Measurements from ENCODE around the gene MYH3. TPM values are rescaled to one million over a fixed set of nuclear protein-coding genes. Genes with fewer than 3 reads are reported as not detected.

Gene MYH3
- polyA plus RNA-seq (0.67 to 0.83 TPM (median 0.76 TPM) in 3 replicates), polyA minus RNA-seq (0.82 to 4.2 TPM in 2 of 3 replicates, not detected in the other)
- polyA plus RNA-seq (2011; ENCODE audit: low read depth): 2.8 TPM
- polyA plus RNA-seq (2011; cell fraction: cytosol; rRNA removed): 0.21 and 0.43 TPM in 2 replicates
- polyA plus RNA-seq (2011; cell fraction: nucleus; rRNA removed): 4.9 and 5.4 TPM in 2 replicates
- 0.90 and 1.1 TPM in 2 replicates for polyA plus RNA-seq (2012; ENCODE audit: low replicate concordance)
- polyA minus RNA-seq (2011; cell fraction: cytosol; rRNA and poly(A)+ RNA removed): not detected
- polyA minus RNA-seq (2011; cell fraction: nucleus; rRNA and poly(A)+ RNA removed): 0.32 and 0.85 TPM in 2 replicates

GRCh38 chr17:10657148-10657547 lies at the start of gene MYH3:
Gene MYH3, minus strand, starts transcription at chr17:10657309. Its CDS starts 2,245 bp downstream, at chr17:10655064.
- FAIRE-seq (no peak), DNase-seq (ENCODE audit: low read depth, low spot score) (no peak)
- H3K9me1 ChIP-seq (ENCODE audit: control insufficient read depth, extremely low read depth, insufficient read depth, low read length): no peaks in the 10 kb centered on the region
- no peak within 1 kb of the TSS for H3K9ac ChIP-seq (ENCODE audit: control insufficient read depth, extremely low read depth, insufficient read depth, low read length)
- dilution Hi-C loops (cut with MboI; ENCODE audit: extremely low pct_ligation_motif_present, low sequenced_read_pairs): no loop called here
- H4K20me1 ChIP-seq (ENCODE audit: control insufficient read depth, extremely low read depth, insufficient read depth, low read length): no peaks in the 10 kb centered on the region
- no peaks in the 10 kb centered on the region for H3K27me3 ChIP-seq (ENCODE audit: control insufficient read depth, extremely low read depth, insufficient read depth, low read length)
- H3K79me2 ChIP-seq (ENCODE audit: control insufficient read depth, insufficient read depth, low read length): no peaks in the 10 kb centered on the region
- no peaks in the 10 kb centered on the region for H3K9me3 ChIP-seq (ENCODE audit: control insufficient read depth, low read depth, low read length)
- no peak within 1 kb of the TSS for H3K4me2 ChIP-seq (ENCODE audit: control insufficient read depth, extremely low read depth, insufficient read depth, low read depth, low read length)
- H3K36me3 ChIP-seq (ENCODE audit: control insufficient read depth in 2 of 2, extremely low read depth in 1 of 2, insufficient read depth in 2 of 2, low read length in 2 of 2): no peaks in the 10 kb centered on the region
- no peak within 1 kb of the TSS for H3K27ac ChIP-seq (ENCODE audit: control insufficient read depth, insufficient read depth, low read length)
- TF ChIP-seq EZH2 (IDR thresholded peaks at IDR 0.05; ENCODE audit: low read length): no peak
- TF ChIP-seq CTCF (optimal IDR thresholded peaks at IDR 0.05 in 1 of 3, IDR thresholded peaks at IDR 0.05 in 1 of 3, conservative IDR thresholded peaks at IDR 0.05 in 1 of 3; ENCODE audit: extremely low read depth in 1 of 3, insufficient read depth in 2 of 3, low read length in 3 of 3): no peak
- no peaks in the 10 kb centered on the region for H3K4me1 ChIP-seq (ENCODE audit: control insufficient read depth, extremely low read depth, insufficient read depth, low read length)
- H3K4me3 ChIP-seq (ENCODE audit: control insufficient read depth in 2 of 3, extremely low read depth in 1 of 3, insufficient read depth in 2 of 3, low read depth in 1 of 3, low read length in 3 of 3): no peak within 1 kb of the TSS
- no peak within 1 kb of the TSS for H2AFZ ChIP-seq (ENCODE audit: control insufficient read depth, low read length)

GRCh38 chr17:10705727-10706126 lies 48.6 kb upstream of the MYH3 start:
- dilution Hi-C loops (cut with MboI; ENCODE audit: extremely low pct_ligation_motif_present, low sequenced_read_pairs): no loop called here
- H3K4me3 ChIP-seq (ENCODE audit: control insufficient read depth in 2 of 3, extremely low read depth in 1 of 3, insufficient read depth in 2 of 3, low read depth in 1 of 3, low read length in 3 of 3): no peak overlapping the region
- H4K20me1 ChIP-seq (ENCODE audit: control insufficient read depth, extremely low read depth, insufficient read depth, low read length): no peaks in the 10 kb centered on the region
- H3K9me3 ChIP-seq (ENCODE audit: control insufficient read depth, low read depth, low read length): no peaks in the 10 kb centered on the region
- H3K4me2 ChIP-seq (ENCODE audit: control insufficient read depth, extremely low read depth, insufficient read depth, low read depth, low read length): no peak overlapping the region
- H3K79me2 ChIP-seq (ENCODE audit: control insufficient read depth, insufficient read depth, low read length): peaks cover 17% of the 10 kb centered on the region
- FAIRE-seq (no peak), DNase-seq (ENCODE audit: low read depth, low spot score) (no peak)
- H3K9me1 ChIP-seq (ENCODE audit: control insufficient read depth, extremely low read depth, insufficient read depth, low read length): no peaks in the 10 kb centered on the region
- H3K4me1 ChIP-seq (ENCODE audit: control insufficient read depth, extremely low read depth, insufficient read depth, low read length): peaks cover 6% of the 10 kb centered on the region
- TF ChIP-seq CTCF (optimal IDR thresholded peaks at IDR 0.05 in 1 of 3, IDR thresholded peaks at IDR 0.05 in 1 of 3, conservative IDR thresholded peaks at IDR 0.05 in 1 of 3; ENCODE audit: extremely low read depth in 1 of 3, insufficient read depth in 2 of 3, low read length in 3 of 3): no peak
- TF ChIP-seq EZH2 (IDR thresholded peaks at IDR 0.05; ENCODE audit: low read length): no peak
- H3K9ac ChIP-seq (ENCODE audit: control insufficient read depth, extremely low read depth, insufficient read depth, low read length): no peak overlapping the region
- H3K27me3 ChIP-seq (ENCODE audit: control insufficient read depth, extremely low read depth, insufficient read depth, low read length): no peaks in the 10 kb centered on the region
- peaks cover 13 to 15% of the 10 kb centered on the region in 2 experiments for H3K36me3 ChIP-seq (ENCODE audit: control insufficient read depth in 2 of 2, extremely low read depth in 1 of 2, insufficient read depth in 2 of 2, low read length in 2 of 2)
- no peak overlapping the region for H2AFZ ChIP-seq (ENCODE audit: control insufficient read depth, low read length)
- no peak overlapping the region for H3K27ac ChIP-seq (ENCODE audit: control insufficient read depth, insufficient read depth, low read length)
